Measurements from ENCODE around the gene MFRP.

GRCh38 chr11:119299416-119299815 lies 47.1 kb downstream of the MFRP start:
- TF ChIP-seq CTCF (conservative IDR thresholded peaks at IDR 0.05): no peak
- no peak for TF ChIP-seq ZFX (IDR thresholded peaks at IDR 0.05)
